Measurements from ENCODE around the gene ZNF652. TPM values are rescaled to one million over a fixed set of nuclear protein-coding genes. Genes with fewer than 3 reads are reported as not detected.

Gene ZNF652
- total and polyA plus RNA-seq, 2 of the 4 experiments (the other 2 are of a cell fraction) = 3.6 to 8.8 TPM

- dilution Hi-C loops (cut with HindIII; ENCODE audit: low sequenced_read_pairs, unreplicated experiment) = no loop called here
- POLR2A ChIA-PET (ENCODE audit: unreplicated experiment) = no interaction called here
- H4K20me1 ChIP-seq (ENCODE audit: insufficient read depth, low read length) = peaks cover 65% of the 10 kb centered on the region
Measured at GRCh38 chr17:49339354-49339753, 22.7 kb downstream of the ZNF652 start.

More at GRCh38 chr17:49339354-49339753, 22.7 kb downstream of the ZNF652 start:
- Histone ChIP-seq H3K18ac (ENCODE audit: low read depth, low read length) (no peak overlapping the region), H3K9me3 (ENCODE audit: control insufficient read depth, insufficient read depth, low read length) (no peaks in the 10 kb centered on the region), H3K14ac (replicated peaks; ENCODE audit: low read depth, low read length) (no peak overlapping the region), H3K23ac (ENCODE audit: low read depth, low read length) (no peak overlapping the region), H3K4me2 (ENCODE audit: low read depth, low read length) (no peak overlapping the region), H3K27ac (ENCODE audit: insufficient read depth, low read length) (no peak overlapping the region), H2AFZ (replicated peaks; ENCODE audit: low read length, poor library complexity) (no peak overlapping the region), H2AK5ac (ENCODE audit: low read depth, low read length) (no peak overlapping the region), H3K36me3 (ENCODE audit: control insufficient read depth, insufficient read depth, low read length) (no peaks in the 10 kb centered on the region), H2BK15ac (ENCODE audit: low read depth, low read length) (no peak overlapping the region), H3K4ac (ENCODE audit: low read depth, low read length) (no peak overlapping the region), H3K9ac (ENCODE audit: low read depth, low read length) (no peak overlapping the region), H2BK120ac (ENCODE audit: low read depth, low read length) (no peak overlapping the region), H3K9me1 (ENCODE audit: insufficient read depth, low read length) (peaks cover 7% of the 10 kb centered on the region), H4K8ac (ENCODE audit: low read depth in 2 of 2, low read length in 2 of 2) (no peak overlapping the region; a peak in 1 of 4 replicates), H3K4me3 (ENCODE audit: insufficient read depth, low read depth, low read length) (no peak overlapping the region), H2BK20ac (ENCODE audit: low read depth, low read length) (no peak overlapping the region), H4K5ac (ENCODE audit: low read depth, low read length) (no peak overlapping the region), H2BK5ac (ENCODE audit: low read depth, low read length, poor library complexity, severe bottlenecking) (no peak overlapping the region), H3K79me1 (ENCODE audit: low read depth in 1 of 2, low read length in 2 of 2) (peaks cover 31 to 74% of the 10 kb centered on the region in 2 experiments), H2AK9ac (replicated peaks; ENCODE audit: low read depth, low read length, poor library complexity) (no peak overlapping the region), H3K4me1 (ENCODE audit: control insufficient read depth, insufficient read depth, low read length) (peaks cover 12% of the 10 kb centered on the region), H4K91ac (ENCODE audit: insufficient read depth, low read depth, low read length) (no peak overlapping the region), H3K27me3 (ENCODE audit: control insufficient read depth, insufficient read depth, low read length) (no peaks in the 10 kb centered on the region), H3K56ac (ENCODE audit: extremely low read depth, insufficient read depth, low read length) (no peak overlapping the region)
- DNase-seq (no peak), ATAC-seq (ENCODE audit: low read depth) (no peak)
- intact Hi-C loops (cut with micrococcal nuclease) = no loop called here
- no CpG with 5 or more reads among the region's 6 CpGs for WGBS, 2 experiments (ENCODE audit: extremely low coverage in 2 of 2, insufficient read length in 1 of 2)
- TF ChIP-seq MXI1 (IDR thresholded peaks at IDR 0.05; ENCODE audit: borderline replicate concordance, low read depth, low read length) (no peak), RFX5 (IDR thresholded peaks at IDR 0.05; ENCODE audit: low read depth, low read length) (no peak), POLR2A (IDR thresholded peaks at IDR 0.05; ENCODE audit: low read depth, low read length) (no peak), CEBPB (IDR thresholded peaks at IDR 0.05; ENCODE audit: low read depth, low read length) (no peak)
- BruUV-seq (replicated peaks) = no TSS peak
- in situ Hi-C loops (cut with MboI; ENCODE audit: low sequenced_read_pairs) = no loop called here
- CTCF ChIA-PET = no interaction called here

Measured in IMR-90 (cell line).